H1 (cell line): ENCODE measurements around the gene MBNL3. TPM values are rescaled to one million over a fixed set of nuclear protein-coding genes. Genes with fewer than 3 reads are reported as not detected.

ENCODE experiments used
- CTCF ChIA-PET: fragments of 300-600 bp; sonication (Branson Sonifier 250); formaldehyde crosslinking; loops from one replicate; lab custom pipeline; 2021; ENCODE audit not compliant: partially characterized antibody; lab: Charles Lee
- POLR2A ChIA-PET: fragments of 300-600 bp; sonication (Branson Sonifier 250); formaldehyde crosslinking; loops from one replicate; lab custom pipeline; 2021; ENCODE audit warnings: inconsistent platforms; ENCODE audit not compliant: partially characterized antibody; lab: Charles Lee
- DNase-seq, 2 experiments: peaks; one replicate each; pipeline versions ENCODE4 v3.0.0 to v3.0.0-alpha.2; 2010 to 2022; ENCODE audit warnings: low spot score in 2 of 2, low read depth in 1 of 2, mixed read lengths in 1 of 2
- FAIRE-seq: peaks from 2 replicates; lab custom pipeline; 2011; peaks lifted over from hg19 to GRCh38; lab: Jason Lieb, UNC
- H2AFZ ChIP-seq: 2 replicates; pipeline ENCODE4 v1.8.1; 2012; ENCODE audit warnings: low read length, inconsistent platforms
- H2AK5ac ChIP-seq: 2 replicates; pipeline ENCODE4 v1.6.1; 2013; ENCODE audit warnings: low read depth, low read length
- H2BK120ac ChIP-seq: replicated peaks from 2 replicates; pipeline ENCODE3; 2013; ENCODE audit warnings: low read depth, low read length, inconsistent platforms
- H2BK12ac ChIP-seq: 2 replicates; pipeline ENCODE4 v1.6.1; 2013; ENCODE audit warnings: low read depth, low read length
- H2BK15ac ChIP-seq: 2 replicates; pipeline ENCODE4 v1.6.1; 2013; ENCODE audit warnings: low read length
- H2BK20ac ChIP-seq: 2 replicates; pipeline ENCODE4 v1.6.1; 2013; ENCODE audit warnings: low read length
- H2BK5ac ChIP-seq: 2 replicates; pipeline ENCODE4 v1.6.1; 2013; ENCODE audit warnings: low read depth, low read length
- H3K14ac ChIP-seq: 2 replicates; pipeline ENCODE4 v1.6.1; 2013; ENCODE audit warnings: inconsistent platforms; ENCODE audit not compliant: insufficient read length
- H3K18ac ChIP-seq: 2 replicates; pipeline ENCODE4 v1.6.1; 2013; ENCODE audit warnings: low read length; ENCODE audit errors: extremely low read depth
- H3K23ac ChIP-seq: 2 replicates; pipeline ENCODE4 v1.6.1; 2013; ENCODE audit warnings: inconsistent platforms; ENCODE audit not compliant: insufficient read length
- H3K23me2 ChIP-seq: 2 replicates; pipeline ENCODE4 v1.6.1; 2013; ENCODE audit warnings: low read depth, low read length
- H3K27ac ChIP-seq: 2 replicates; pipeline ENCODE4 v1.6.1; 2011; ENCODE audit warnings: low read depth, low read length, inconsistent platforms
- H3K27me3 ChIP-seq, 4 experiments: replicated peaks in 1 of 4; 1 replicate in 1 of 4; 2 replicates in 3 of 4; pipeline versions ENCODE4 v1.6.1 to v1.8.1; 2011 to 2013; ENCODE audit warnings: low read length in 3 of 4, mild to moderate bottlenecking in 3 of 4, inconsistent platforms in 2 of 4, mixed read lengths in 2 of 4, moderate library complexity in 1 of 4; ENCODE audit not compliant: control insufficient read depth in 3 of 4, insufficient read depth in 3 of 4; ENCODE audit errors: extremely low read depth in 1 of 4
- H3K36me3 ChIP-seq, 4 experiments: 2 replicates each; pipeline versions ENCODE4 v1.6.1 to v1.8.1; 2011 to 2013; ENCODE audit warnings: mild to moderate bottlenecking in 4 of 4, low read length in 3 of 4, moderate library complexity in 2 of 4, control low read depth in 1 of 4, inconsistent platforms in 1 of 4; ENCODE audit not compliant: insufficient read depth in 4 of 4, control insufficient read depth in 2 of 4
- H3K4ac ChIP-seq: replicated peaks from 2 replicates; pipeline ENCODE3; 2013; ENCODE audit warnings: low read length, low read depth, mixed read lengths, inconsistent platforms; ENCODE audit not compliant: insufficient read length
- H3K4me1 ChIP-seq, 4 experiments: replicated peaks in 1 of 4; 1 replicate in 1 of 4; 2 replicates in 3 of 4; pipeline versions ENCODE4 v1.6.1 to v1.8.1; 2011 to 2013; ENCODE audit warnings: low read length in 3 of 4, inconsistent platforms in 2 of 4, mixed read lengths in 1 of 4; ENCODE audit not compliant: insufficient read depth in 4 of 4, control insufficient read depth in 3 of 4
- H3K4me2 ChIP-seq, 2 experiments: 2 replicates each; pipeline versions ENCODE4 v1.6.1 to v1.8.1; 2011 to 2013; ENCODE audit warnings: low read depth in 2 of 2, low read length in 2 of 2, control low read depth in 1 of 2, inconsistent platforms in 1 of 2, mild to moderate bottlenecking in 1 of 2; ENCODE audit not compliant: insufficient read depth in 1 of 2
- H3K4me3 ChIP-seq, 4 experiments: fragments of 200-600, 300-600 bp in 1 of 4; sonication (generic), shearing (Covaris generic), sonication (Bioruptor Twin) in 1 of 4; 2 replicates each; pipeline versions ENCODE4 v1.5.1 to v1.8.1; 2011 to 2016; ENCODE audit warnings: low read length in 4 of 4, low read depth in 3 of 4, control low read depth in 2 of 4, inconsistent platforms in 2 of 4, mild to moderate bottlenecking in 2 of 4, mixed read lengths in 1 of 4, moderate library complexity in 1 of 4; ENCODE audit not compliant: insufficient read depth in 2 of 4; ENCODE audit errors: extremely low read depth in 1 of 4
- H3K56ac ChIP-seq: replicated peaks from 2 replicates; pipeline ENCODE3; 2013; ENCODE audit warnings: low read depth, mild to moderate bottlenecking, mixed read lengths, low read length, inconsistent platforms; ENCODE audit not compliant: insufficient read length
- H3K79me1 ChIP-seq: 2 replicates; pipeline ENCODE4 v1.6.1; 2013; ENCODE audit warnings: low read depth, low read length, control low read depth
- H3K79me2 ChIP-seq, 2 experiments: 2 replicates each; pipeline versions ENCODE4 v1.6.1 to v1.8.1; 2012 to 2013; ENCODE audit warnings: low read length in 2 of 2, mild to moderate bottlenecking in 2 of 2, inconsistent platforms in 1 of 2; ENCODE audit not compliant: insufficient read depth in 2 of 2, control insufficient read depth in 1 of 2
- H3K9ac ChIP-seq, 4 experiments: replicated peaks in 1 of 4; 1 replicate in 1 of 4; 2 replicates in 3 of 4; pipeline versions ENCODE4 v1.6.1 to v1.8.1; 2011 to 2013; ENCODE audit warnings: low read depth in 3 of 4, low read length in 3 of 4, control low read depth in 2 of 4, mild to moderate bottlenecking in 2 of 4, moderate library complexity in 2 of 4, inconsistent platforms in 1 of 4; ENCODE audit errors: extremely low read depth in 1 of 4
- H3K9me3 ChIP-seq, 2 experiments: 2 replicates each; pipeline versions ENCODE4 v1.6.1 to v1.8.1; 2012 to 2013; ENCODE audit warnings: mild to moderate bottlenecking in 2 of 2, moderate library complexity in 2 of 2, control low read depth in 1 of 2, inconsistent platforms in 1 of 2, low read depth in 1 of 2, low read length in 1 of 2, mixed read lengths in 1 of 2; ENCODE audit not compliant: insufficient read depth in 2 of 2
- H4K20me1 ChIP-seq, 2 experiments: replicated peaks in 1 of 2; 2 replicates each; pipeline versions ENCODE3 to v1.8.1; 2011 to 2013; ENCODE audit warnings: inconsistent platforms in 2 of 2, low read length in 2 of 2, mild to moderate bottlenecking in 1 of 2; ENCODE audit not compliant: insufficient read depth in 2 of 2, control insufficient read depth in 1 of 2
- H4K5ac ChIP-seq: 2 replicates; pipeline ENCODE4 v1.6.1; 2013; ENCODE audit warnings: low read length, low read depth, mixed read lengths, inconsistent platforms; ENCODE audit not compliant: insufficient read length
- H4K8ac ChIP-seq: 2 replicates; pipeline ENCODE4 v1.8.0; 2013; ENCODE audit warnings: mild to moderate bottlenecking, moderate library complexity, low read length, inconsistent platforms; ENCODE audit not compliant: insufficient read depth; ENCODE audit errors: extremely low read depth
- H4K91ac ChIP-seq: replicated peaks from 2 replicates; pipeline ENCODE3; 2013; ENCODE audit warnings: low read length, mixed read lengths, inconsistent platforms; ENCODE audit not compliant: insufficient read length
- CHD2 ChIP-seq: IDR thresholded peaks from 2 replicates; pipeline ENCODE4 v1.6.1; 2012; ENCODE audit warnings: low read length, improper control_type of control experiment
- FOSL1 ChIP-seq: IDR thresholded peaks from 2 replicates; pipeline ENCODE4 v1.6.1; 2011; ENCODE audit warnings: mild to moderate bottlenecking, low read depth, low read length, moderate library complexity; ENCODE audit not compliant: insufficient read depth
- MAX ChIP-seq: IDR thresholded peaks from 2 replicates; pipeline ENCODE4 v1.6.1; 2012; ENCODE audit warnings: inconsistent platforms
- WGBS, 2 experiments: shearing (Covaris generic) in 1 of 2; methylation state at CpG; one replicate each; pipeline versions ENCODE4 v1.1.6 to v1.1.7; 2013 to 2015; ENCODE audit warnings: low lambda C conversion rate in 2 of 2, mixed read lengths in 2 of 2, inconsistent platforms in 1 of 2, low coverage in 1 of 2, missing lambda C conversion rate in 1 of 2; ENCODE audit not compliant: insufficient replicate concordance in 2 of 2, insufficient coverage in 1 of 2, insufficient read length in 1 of 2; ENCODE audit errors: extremely low coverage in 1 of 2, missing lambda C conversion rate in 1 of 2; 5-methylcytosine and 5-hydroxymethylcytosine counted together
- polyA plus RNA-seq, 7 experiments: library from polyadenylated mRNA; depleted of rRNA in 3 of 7; stranded (reverse) in 5 of 7; unstranded in 2 of 7; fragments of >200 nt in 5 of 7; fragments of 200-250 nt in 2 of 7; gene quantifications; 1 replicate in 5 of 7; 2 replicates in 1 of 7; 4 replicates in 1 of 7; pipeline versions ENCODE4 v1.2.1 to v1.2.3, GENCODE V29; 2011 to 2013; ENCODE audit warnings: missing spikeins in 2 of 7, mixed read lengths in 2 of 7
- total RNA-seq: library from RNA; stranded (reverse); fragmentation: NEBNext Ultra II Directional; extraction: Animal tissue kit (Norgen Biotek cat#: 25700); gene quantifications from 2 replicates; pipeline ENCODE4 v1.2.1, GENCODE V29; 2021

MBNL3 gene
- total and polyA plus RNA-seq, 2 of the 8 experiments (the other 6 are each of a cell fraction or from before 2014, with no cell fraction given), result 3.5 to 4.3 TPM

- H3K27ac ChIP-seq, result no peak overlapping the region
- H2AFZ ChIP-seq, result no peak overlapping the region
- H2AK5ac ChIP-seq, result no peak overlapping the region
- H2BK5ac ChIP-seq, result no peak overlapping the region
- no peak overlapping the region for H2BK120ac ChIP-seq
- no peak overlapping the region for H3K18ac ChIP-seq
- H3K9me3 ChIP-seq, result no peaks in the 10 kb centered on the region
- H3K4me1 ChIP-seq, result no peaks in the 10 kb centered on the region
- H3K4me2 ChIP-seq, result no peak overlapping the region
- H3K4me3 ChIP-seq, result no peak overlapping the region
- no peak overlapping the region for H2BK15ac ChIP-seq
- no peaks in the 10 kb centered on the region for H3K27me3 ChIP-seq
- no peaks in the 10 kb centered on the region for H4K20me1 ChIP-seq
- no peaks in the 10 kb centered on the region for H3K23me2 ChIP-seq
- H2BK20ac ChIP-seq, result no peak overlapping the region
- no peak for FAIRE-seq
- H3K36me3 ChIP-seq, result no peaks in the 10 kb centered on the region
- no peaks in the 10 kb centered on the region for H3K79me2 ChIP-seq
- H4K5ac ChIP-seq, result no peak overlapping the region
- H3K56ac ChIP-seq, result no peak overlapping the region
- POLR2A ChIA-PET, result interaction anchor here (0.6 kb wide), 1 partner anchor 191 kb away, joined by 3 read pairs; no protein-coding TSS in a partner anchor
- no peak overlapping the region for H4K91ac ChIP-seq
- no peak overlapping the region for H3K14ac ChIP-seq
- H3K4ac ChIP-seq, result no peak overlapping the region
- no peak overlapping the region for H3K23ac ChIP-seq
- CTCF ChIA-PET, result interaction anchor here (0.9 kb wide), 1 partner anchor 11 kb away, joined by 4 read pairs; no protein-coding TSS in a partner anchor
- TF ChIP-seq FOSL1 (no peak), MAX (no peak), CHD2 (no peak)
- no peak overlapping the region for H3K9ac ChIP-seq
- H2BK12ac ChIP-seq, result no peak overlapping the region
- no peak for DNase-seq
- no peaks in the 10 kb centered on the region for H3K79me1 ChIP-seq
- 90% methylated on average over 3 of the region's 4 CpGs; no CpG with 5 or more reads in 1 of the 2 experiments for WGBS, 2 experiments
- no peak overlapping the region for H4K8ac ChIP-seq
Observed at GRCh38 chrX:132393992-132394391, 94.8 kb downstream of the MBNL3 start.
